ENCODE results near the gene DPYSL4.

- TF ChIP-seq CTCF (IDR thresholded peaks at IDR 0.05) = no peak
- TF ChIP-seq POLR2A (IDR thresholded peaks at IDR 0.05) = no peak
These were observed 51.1 kb downstream of the DPYSL4 start for GRCh38 chr10:132237871-132238270.

All from testis (tissue), 2 donors.